ENCODE data around the gene CD93.

The CD93 gene

GRCh38 chr20:23120936-23121750 is 35.0 kb upstream of the CD93 start:
- DNase-seq, result no peak

GRCh38 chr20:23120261-23120660 is 34.1 kb upstream of the CD93 start:
- DNase-seq, result no peak

- no peak for DNase-seq
Measured at GRCh38 chr20:23119456-23120216, 33.5 kb upstream of the CD93 start.

- DNase-seq, result no peak
Measured at GRCh38 chr20:23118766-23119165, 32.6 kb upstream of the CD93 start.

GRCh38 chr20:23118144-23118543 is 32.0 kb upstream of the CD93 start:
- DNase-seq, result no peak

GRCh38 chr20:23117738-23118137 is 31.6 kb upstream of the CD93 start:
- DNase-seq, result no peak

- DNase-seq, result no peak
Measured at GRCh38 chr20:23116311-23117089, 30.4 kb upstream of the CD93 start.

GRCh38 chr20:23115822-23116221 is 29.7 kb upstream of the CD93 start:
- no peak for DNase-seq

GRCh38 chr20:23114448-23115082 is 28.4 kb upstream of the CD93 start:
- no peak for DNase-seq

GRCh38 chr20:23114018-23114417 is 27.9 kb upstream of the CD93 start:
- DNase-seq, result peak in 11 of 56 donors; percentile 5 to 39 (median 12)

GRCh38 chr20:23112595-23112994 is 26.5 kb upstream of the CD93 start:
- no peak for DNase-seq

- DNase-seq, result no peak
Measured at GRCh38 chr20:23111944-23112342, 25.8 kb upstream of the CD93 start.

- DNase-seq, result no peak
Measured at GRCh38 chr20:23111307-23111943, 25.3 kb upstream of the CD93 start.

- DNase-seq, result no peak
Measured at GRCh38 chr20:23108871-23109270, 22.7 kb upstream of the CD93 start.

GRCh38 chr20:23107466-23107865 is 21.3 kb upstream of the CD93 start:
- DNase-seq, result no peak

- no peak for DNase-seq
Measured at GRCh38 chr20:23106271-23106851, 20.2 kb upstream of the CD93 start.

- DNase-seq, result no peak
Measured at GRCh38 chr20:23105193-23105592, 19.1 kb upstream of the CD93 start.

GRCh38 chr20:23103284-23104018 is 17.3 kb upstream of the CD93 start:
- no peak for DNase-seq

- no peak for DNase-seq
Measured at GRCh38 chr20:23101696-23102406, 15.7 kb upstream of the CD93 start.

Measured in amygdala (tissue), 56 donors.